Adipose tissue (tissue), 3 donors: ENCODE data around the gene SERPINA5. TPM values are rescaled to one million over a fixed set of nuclear protein-coding genes. Genes with fewer than 3 reads are reported as not detected.
"Not testable (repeated sequence)": the region's sequence is repeated elsewhere in the genome, so short reads cannot be mapped to it uniquely, and the experiment has no call there.

Source experiments
- H3K27ac ChIP-seq: one replicate; pipeline ENCODE4 v1.5.1; 2013; ENCODE audit warnings: low read depth, low read length
- WGBS, 3 donors: extraction: QIAGEN DNeasy Blood & Tissue Kit; methylation state at CpG; one replicate each; pipeline ENCODE4 v1.1.7; 2013; 5-methylcytosine and 5-hydroxymethylcytosine counted together
- polyA plus RNA-seq, 3 donors: library from polyadenylated mRNA; stranded (reverse); fragments of 200-250 nt; gene quantifications; one replicate each; pipeline ENCODE4 v1.2.3, GENCODE V29; 2013
- donor health status: healthy with polysubstance abuse.
- donor health status: Bipolar disorder and iron deficiency.
- donor health status: healthy.

SERPINA5 gene
- polyA plus RNA-seq, 3 donors = 1.1 to 65.2 (median 1.1) TPM

DNA sequence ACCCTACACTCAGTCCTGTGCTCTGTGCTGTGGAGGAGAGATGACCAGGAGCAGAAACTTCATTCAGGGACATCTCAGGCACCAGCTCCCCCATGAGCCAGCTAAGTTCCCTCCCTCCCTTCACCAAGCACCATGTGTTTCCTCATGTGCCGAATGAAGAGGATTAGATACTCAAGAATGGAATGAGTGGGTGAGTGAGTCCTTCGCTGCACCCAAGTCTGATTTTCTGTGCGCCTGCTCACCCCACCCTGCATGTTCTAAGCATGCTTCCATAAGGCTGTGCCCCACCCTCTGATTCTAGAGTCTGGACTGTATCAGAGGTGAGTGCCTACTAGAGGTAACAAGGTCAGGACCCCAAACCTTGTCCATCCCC, 12.1 kb downstream of the SERPINA5 start:
- 79 to 90% (median 87%) methylated on average over 3 of the region's 3 CpGs for WGBS, 3 donors
- no peak overlapping the region for H3K27ac ChIP-seq

GRCh38 chr14:94593749-94594431, 12.7 kb downstream of the SERPINA5 start:
- WGBS, 3 donors = 72 to 84% (median 82%) methylated on average over 4 of the region's 4 CpGs
- H3K27ac ChIP-seq = no peak overlapping the region

- 86 to 93% (median 91%) methylated on average over 7 of the region's 7 CpGs for WGBS, 3 donors
- H3K27ac ChIP-seq = no peak overlapping the region
Measured at GRCh38 chr14:94594441-94594840, 13.2 kb downstream of the SERPINA5 start.

GRCh38 chr14:94595912-94596311, 14.7 kb downstream of the SERPINA5 start:
- WGBS, 3 donors = 65 to 86% (median 82%) methylated on average over 2 of the region's 2 CpGs
- H3K27ac ChIP-seq = no peak overlapping the region

DNA sequence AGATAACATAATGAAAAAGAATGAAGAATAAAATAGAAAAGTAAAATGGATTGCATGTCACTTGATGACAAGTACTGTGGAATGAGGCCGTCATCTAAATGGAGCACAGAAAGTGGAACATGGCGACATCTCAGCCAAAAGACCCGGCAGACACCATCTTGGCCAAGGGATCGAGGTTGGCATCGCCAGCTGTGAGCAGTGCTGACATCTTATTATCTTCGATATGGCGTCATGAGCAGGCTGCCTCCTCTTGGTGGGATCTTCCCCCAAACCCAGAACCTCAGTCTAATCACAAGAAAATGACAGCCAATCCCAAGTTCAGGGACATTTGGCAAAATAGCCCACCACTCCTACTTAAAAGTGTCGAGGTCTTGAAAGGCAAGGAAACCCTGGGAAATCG, 15.1 kb downstream of the SERPINA5 start:
- 89 to 92% (median 89%) methylated on average over 9 of the region's 9 CpGs for WGBS, 3 donors
- H3K27ac ChIP-seq = no peak overlapping the region

DNA sequence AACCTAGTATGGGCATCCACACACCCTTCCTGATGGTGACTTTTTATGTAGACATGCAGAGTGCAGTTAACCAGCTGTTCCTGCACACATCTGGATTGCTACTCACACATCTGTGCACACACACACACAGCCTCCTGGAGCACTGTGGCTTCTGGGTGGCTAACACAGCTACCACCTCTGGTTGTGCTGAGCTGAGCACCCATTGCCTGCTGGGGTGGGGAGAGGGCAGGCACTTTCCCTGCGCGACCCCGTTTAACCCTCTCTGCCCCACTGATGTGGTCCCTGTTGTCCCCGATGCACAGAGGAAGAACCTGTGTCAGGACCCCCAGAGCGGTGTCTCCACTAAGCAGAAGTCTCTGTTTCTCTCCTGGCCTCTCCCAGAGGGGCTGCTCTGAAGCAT, 16.6 kb downstream of the SERPINA5 start:
- 65 to 94% (median 89%) methylated on average over 5 of the region's 5 CpGs for WGBS, 3 donors

GRCh38 chr14:94598506-94598815, 17.2 kb downstream of the SERPINA5 start:
- 66 to 82% (median 78%) methylated on average over 7 of the region's 7 CpGs for WGBS, 3 donors

More for the DNA sequence above, 16.6 kb downstream of the SERPINA5 start:
- no peak overlapping the region for H3K27ac ChIP-seq

GRCh38 chr14:94598816-94599655, 17.8 kb downstream of the SERPINA5 start:
- WGBS, 3 donors = 26 to 69% (median 64%) methylated on average over 11 of the region's 11 CpGs
- H3K27ac ChIP-seq = no peak overlapping the region

More at GRCh38 chr14:94598506-94598815, 17.2 kb downstream of the SERPINA5 start:
- H3K27ac ChIP-seq = no peak overlapping the region

DNA sequence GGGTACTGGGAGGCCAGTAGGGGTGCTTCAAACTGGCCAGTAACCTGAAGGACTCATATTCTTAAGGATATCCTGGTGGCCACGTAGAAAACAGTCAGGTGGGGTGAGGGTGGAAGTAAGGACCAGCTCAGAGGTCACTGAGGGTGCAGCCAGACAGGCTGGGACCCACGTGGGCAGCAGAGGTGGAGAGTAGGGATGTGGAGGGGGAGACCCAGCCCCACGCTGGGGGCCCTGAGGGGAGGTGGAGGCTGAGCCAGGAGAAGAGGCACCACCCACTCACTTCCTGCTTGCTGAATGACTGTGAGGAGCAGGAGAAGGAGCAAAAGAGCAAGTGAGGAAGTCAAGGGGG, 18.4 kb downstream of the SERPINA5 start:
- 32 to 34% (median 33%) methylated on average over 3 of the region's 3 CpGs for WGBS, 3 donors
- no peak overlapping the region for H3K27ac ChIP-seq

- no peak overlapping the region for H3K27ac ChIP-seq
- WGBS, 3 donors = 59 to 84% (median 82%) methylated on average over 11 of the region's 11 CpGs
Measured at GRCh38 chr14:94600148-94600545, 18.9 kb downstream of the SERPINA5 start.

DNA sequence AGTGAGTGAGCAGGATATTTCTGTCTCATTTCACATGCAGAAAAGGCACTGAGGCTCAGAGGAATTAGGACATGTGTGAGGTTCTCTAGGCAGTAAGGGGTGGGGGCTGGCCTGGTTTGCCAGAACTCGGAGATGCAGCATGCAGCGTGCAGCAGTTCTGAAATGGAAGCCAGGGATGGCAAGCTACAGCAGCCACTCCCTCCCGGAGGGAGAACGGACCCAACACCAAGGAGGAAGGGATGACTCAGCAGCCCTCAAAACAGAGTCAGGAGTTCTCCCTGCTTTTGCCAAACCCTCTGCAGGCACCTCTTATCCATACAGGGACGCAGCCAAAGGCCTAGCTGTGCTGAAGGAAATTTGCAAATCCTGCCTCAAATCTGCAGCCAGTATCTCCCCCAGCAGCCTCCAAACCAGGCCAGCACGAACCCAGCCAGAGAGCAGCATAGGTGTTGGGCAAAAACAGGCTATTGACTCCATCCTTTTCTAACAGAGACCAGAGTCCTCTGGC, 20.7 kb downstream of the SERPINA5 start:
- WGBS, 3 donors = 16 to 63% (median 21%) methylated on average over 6 of the region's 6 CpGs

DNA sequence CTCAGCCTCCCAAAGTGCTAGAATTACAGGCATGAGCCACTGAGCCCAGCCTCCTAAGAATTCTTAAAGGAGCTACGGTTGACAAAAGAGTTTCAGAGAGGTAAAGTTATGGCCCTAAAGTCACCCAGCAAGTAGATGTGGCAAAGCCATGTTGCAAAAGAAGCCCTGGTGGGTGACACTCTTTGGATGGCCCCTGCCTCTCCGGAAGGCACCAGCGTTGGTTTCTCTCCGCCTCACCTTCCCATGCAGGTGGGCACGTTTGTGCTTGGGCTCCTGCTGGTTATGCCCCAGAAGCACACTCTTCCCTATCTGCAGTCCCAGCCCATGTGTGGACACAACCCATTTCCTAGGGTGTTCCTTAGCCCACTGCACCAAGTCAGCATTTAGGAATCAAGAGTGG, 21.5 kb downstream of the SERPINA5 start:
- H3K27ac ChIP-seq = no peak overlapping the region
- WGBS, 3 donors = 86 to 95% (median 92%) methylated on average over 5 of the region's 5 CpGs

More for the DNA sequence above, 20.7 kb downstream of the SERPINA5 start:
- H3K27ac ChIP-seq = no peak overlapping the region

- H3K27ac ChIP-seq = no peak overlapping the region
- WGBS, 3 donors = 69 to 83% (median 82%) methylated on average over 3 of the region's 3 CpGs
Measured at GRCh38 chr14:94605361-94605760, 24.1 kb downstream of the SERPINA5 start.

- WGBS, 3 donors = 63 to 91% (median 83%) methylated on average over 1 of the region's 1 CpG
- not testable (repeated sequence) for H3K27ac ChIP-seq
Measured at GRCh38 chr14:94608966-94609365, 27.7 kb downstream of the SERPINA5 start.

DNA sequence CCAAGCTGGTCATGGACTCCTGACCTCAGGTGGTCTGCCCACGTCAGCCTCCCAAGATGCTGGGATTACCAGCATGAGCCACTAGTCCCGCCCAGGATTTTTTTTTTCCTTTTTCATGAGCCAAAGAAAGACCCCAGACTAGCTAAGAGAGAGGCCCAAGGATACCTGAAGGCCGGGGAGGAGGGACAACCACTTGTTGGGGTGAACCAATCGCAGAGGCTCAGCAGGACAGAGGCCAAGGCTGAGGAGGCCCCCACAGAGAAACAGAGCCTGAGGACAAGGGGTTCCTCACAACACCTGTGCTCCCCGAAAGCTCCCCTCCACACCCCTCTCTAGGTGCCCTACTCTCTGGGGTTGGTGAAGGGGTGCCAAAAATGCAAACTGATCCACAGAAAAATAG, 30.0 kb downstream of the SERPINA5 start:
- WGBS, 3 donors = 89 to 97% (median 90%) methylated on average over 5 of the region's 5 CpGs
- H3K27ac ChIP-seq = no peak overlapping the region

DNA sequence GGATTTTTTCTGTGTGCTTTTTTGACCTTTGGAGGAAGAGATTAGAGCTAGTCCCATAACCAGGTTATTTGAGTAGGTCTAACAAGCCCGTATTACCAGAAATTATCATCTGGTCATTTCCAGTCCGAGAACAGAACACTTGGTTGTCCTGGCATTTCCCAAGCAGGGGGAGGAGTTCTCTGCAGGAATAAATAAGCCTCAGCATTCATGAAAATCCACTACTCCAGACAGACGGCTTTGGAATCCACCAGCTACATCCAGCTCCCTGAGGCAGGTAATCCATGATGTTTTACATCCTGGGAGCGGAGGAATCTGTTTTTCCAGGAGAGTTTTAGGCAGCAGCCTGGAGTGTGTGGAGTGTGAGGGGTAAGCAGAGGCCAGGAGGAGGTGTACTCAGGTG, 30.9 kb downstream of the SERPINA5 start, which contains the start of gene SERPINA3:
Gene SERPINA3, plus strand, starts transcription at position 218 of the 400 bp plus-strand sequence. CDS start 2,051 bp downstream, outside the sequence.
- WGBS, 3 donors = 39 to 60% (median 47%) methylated on average over 4 of the region's 4 CpGs
- H3K27ac ChIP-seq = no peak within 1 kb of the TSS

GRCh38 chr14:94612580-94613554, 31.6 kb downstream of the SERPINA5 start:
- H3K27ac ChIP-seq = no peak overlapping the region
- 48 to 59% (median 49%) methylated on average over 9 of the region's 9 CpGs for WGBS, 3 donors
